GM04504 (cell line): ENCODE data around the gene RBP7.
"Not testable (repeated sequence)": the region's sequence is repeated elsewhere in the genome, so short reads cannot be mapped to it uniquely, and the experiment has no call there.

Source experiments
- DNase-seq: peaks from one replicate; pipeline ENCODE4 v3.0.0-alpha.2; 2012; ENCODE audit warnings: low read depth

Gene RBP7

DNA sequence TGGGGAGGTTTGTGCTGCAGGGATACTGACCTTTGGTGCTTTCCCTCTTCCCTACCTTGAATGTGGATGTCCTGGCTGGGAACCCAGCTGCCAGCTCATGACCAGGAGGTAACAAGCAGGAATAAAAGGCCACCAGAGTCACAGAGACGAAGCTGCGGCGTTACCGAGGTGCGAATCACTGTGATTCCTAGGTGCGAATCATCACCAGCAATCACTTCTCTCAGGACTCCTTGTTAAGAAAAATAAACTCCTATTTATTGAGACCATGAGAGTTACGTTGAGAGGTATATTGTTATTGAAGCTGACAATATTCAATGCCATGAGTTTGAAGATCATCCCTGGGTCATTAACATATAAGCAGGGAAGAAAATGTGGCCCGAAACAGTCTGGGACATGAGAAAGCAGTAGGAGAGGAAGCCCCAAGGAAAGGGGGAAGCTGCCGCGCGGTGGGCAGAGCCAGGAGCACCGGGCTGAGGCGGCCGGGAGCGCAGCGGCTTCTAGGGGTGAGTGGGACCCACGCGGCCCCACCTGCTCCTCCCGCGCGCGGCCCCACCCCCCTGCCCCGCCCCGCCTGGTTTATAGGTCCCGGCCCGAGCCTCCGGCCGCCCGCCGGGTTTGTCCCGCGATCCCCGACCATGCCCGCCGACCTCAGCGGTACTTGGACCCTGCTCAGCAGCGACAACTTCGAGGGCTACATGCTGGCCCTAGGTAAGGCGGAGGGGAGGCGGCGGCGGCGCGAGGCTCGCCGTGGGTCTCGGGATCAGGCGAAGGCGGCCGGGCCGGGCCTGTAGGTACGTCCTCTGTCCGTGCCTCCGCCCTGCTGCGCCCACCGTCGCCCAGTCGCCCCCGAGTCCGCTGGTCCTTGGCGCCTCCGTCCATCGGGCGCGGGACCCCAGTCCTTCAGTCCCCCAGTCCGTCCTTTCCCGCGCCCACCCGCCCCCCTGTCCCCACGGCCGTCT is at the start of gene RBP7:
TSS of gene RBP7 (plus strand) at position 605 of the 959 bp plus-strand sequence. CDS start at position 636, 31 bp downstream.
- no peak for DNase-seq

DNA sequence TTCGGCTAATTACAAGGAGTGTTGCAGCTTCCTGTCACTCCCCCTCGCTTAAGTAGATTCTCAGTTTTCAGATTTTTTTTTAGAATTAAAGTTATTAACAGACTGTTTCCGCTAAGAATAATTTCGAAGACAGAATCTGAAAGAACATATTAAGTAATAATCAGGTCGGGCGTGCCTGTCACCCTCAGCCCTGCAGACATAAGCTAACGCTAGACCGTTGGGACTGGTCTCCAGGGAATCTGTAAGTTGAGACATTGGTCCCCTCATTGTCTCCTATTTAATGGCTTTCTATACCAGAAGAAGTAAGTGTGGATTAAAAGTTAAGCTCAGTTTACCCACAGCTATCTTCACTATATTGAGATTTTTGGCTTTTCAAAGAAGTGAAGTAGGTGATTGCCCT is 39.3 kb upstream of the RBP7 start:
- DNase-seq, result no peak

DNA sequence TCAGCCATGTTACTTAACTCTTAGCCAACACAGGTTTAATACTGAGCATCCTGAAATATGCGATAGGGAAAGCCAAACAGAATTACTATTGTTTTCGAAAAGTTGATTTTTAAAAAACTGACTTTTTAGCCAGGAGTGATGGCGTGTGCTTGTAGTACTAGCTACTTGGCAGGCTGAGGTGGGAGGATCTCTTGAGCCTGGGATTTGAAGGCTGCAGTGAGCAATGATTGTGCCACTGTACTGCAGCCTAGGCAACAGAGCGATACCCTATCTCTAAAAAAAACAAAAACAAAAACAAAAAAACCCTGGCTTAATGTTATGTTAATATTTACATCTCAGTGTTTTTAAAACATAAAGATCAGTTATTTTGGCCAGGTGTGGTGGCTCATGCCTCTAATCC is 37.0 kb upstream of the RBP7 start:
- DNase-seq, result no peak

DNA sequence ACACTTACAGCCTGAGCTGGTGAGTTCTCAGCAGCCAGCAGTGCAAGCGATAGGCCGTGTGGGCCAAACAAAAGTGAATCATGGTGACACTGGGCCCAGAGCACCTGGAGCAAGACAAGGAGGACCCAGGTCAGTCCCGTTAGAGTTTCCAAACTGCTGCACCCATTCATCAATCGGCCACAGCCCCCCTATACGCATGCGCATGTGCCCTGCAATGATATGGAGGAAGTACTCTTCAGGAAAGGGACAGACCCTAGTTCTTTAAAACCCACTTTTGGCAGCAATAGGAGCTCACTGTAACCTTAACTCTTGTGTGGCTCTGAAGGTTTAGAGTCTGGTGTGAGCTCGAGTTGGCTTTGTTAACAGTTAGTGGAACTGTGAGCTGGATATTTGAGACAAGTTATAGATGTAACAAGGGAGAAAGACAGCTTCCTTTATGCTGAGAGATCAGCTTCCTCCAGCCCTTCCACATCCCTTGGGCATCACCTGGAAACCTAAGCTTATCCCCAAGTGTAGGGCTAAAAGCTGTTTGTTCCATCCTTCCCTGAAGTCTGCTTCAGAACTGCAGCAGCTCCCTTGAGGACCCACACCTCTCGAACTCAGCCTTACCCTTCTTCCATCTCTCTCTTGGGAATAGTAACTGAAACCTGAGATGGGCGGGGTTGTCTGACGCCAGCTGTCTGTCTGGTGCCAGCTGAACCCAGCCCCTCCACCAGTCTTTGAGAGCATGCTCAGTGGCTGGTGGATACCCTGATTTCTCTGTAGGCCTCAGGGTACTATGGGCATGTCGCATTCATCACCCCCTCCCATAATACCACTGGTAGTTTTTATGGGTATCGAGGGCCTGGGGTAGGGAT is 36.1 kb upstream of the RBP7 start:
- no peak for DNase-seq

DNA sequence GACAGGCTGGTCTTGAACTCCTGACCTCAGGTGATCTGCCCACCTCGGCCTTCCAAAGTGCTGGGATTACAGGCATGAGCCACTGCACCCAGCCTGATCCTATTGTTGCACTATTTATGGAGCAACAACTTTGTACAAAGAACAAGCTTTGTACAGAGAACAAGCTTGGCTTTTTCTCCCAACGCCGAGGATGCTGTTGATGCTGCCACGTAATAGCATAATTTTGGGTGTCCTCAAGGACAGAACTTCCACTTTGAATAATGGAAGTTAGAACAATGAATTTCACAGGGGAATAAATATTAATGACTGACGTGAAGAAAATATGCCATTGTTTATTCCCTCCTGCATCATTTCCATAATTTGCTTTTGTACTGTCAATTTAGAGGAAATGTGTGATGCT is 12.8 kb upstream of the RBP7 start:
- no peak for DNase-seq

DNA sequence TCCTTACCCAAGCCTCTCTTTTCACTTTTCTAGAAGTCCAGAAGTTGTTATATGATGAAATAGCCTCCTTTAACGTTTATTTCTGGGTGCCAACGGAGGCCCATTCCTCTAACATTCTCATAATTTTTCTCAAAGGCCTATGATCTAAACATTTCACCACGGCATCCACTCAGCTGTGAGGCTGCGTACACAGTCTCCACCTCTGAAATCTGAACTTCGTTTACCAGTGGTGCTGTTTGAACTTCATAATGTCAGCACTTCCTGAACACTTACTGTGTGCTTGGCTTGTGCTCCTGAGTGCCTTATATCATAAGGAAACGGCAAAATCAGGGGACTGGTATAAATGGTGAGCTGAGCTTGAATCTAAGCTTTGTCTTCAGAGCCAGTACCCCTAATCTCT is 12.0 kb upstream of the RBP7 start:
- no peak for DNase-seq

DNA sequence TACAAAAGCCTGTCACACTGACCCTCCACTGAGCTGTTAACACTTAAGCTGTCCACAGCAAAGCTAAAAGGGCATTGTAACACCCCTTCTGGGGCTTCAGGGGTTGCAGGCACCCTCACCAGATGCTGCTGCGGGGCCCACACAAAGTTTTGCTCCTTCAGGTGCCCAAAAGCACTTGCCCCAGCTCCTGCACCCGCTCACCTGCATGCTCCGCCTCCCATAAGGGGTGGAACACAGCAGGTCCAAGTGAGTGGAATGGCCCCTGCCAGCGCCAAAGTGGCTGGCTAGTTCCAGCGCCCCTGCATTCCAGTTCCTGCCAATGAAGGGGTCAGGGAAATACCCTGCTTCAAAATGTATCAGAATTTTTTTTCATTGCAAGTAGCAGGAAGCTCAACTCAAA is 7.3 kb upstream of the RBP7 start:
- no peak for DNase-seq

DNA sequence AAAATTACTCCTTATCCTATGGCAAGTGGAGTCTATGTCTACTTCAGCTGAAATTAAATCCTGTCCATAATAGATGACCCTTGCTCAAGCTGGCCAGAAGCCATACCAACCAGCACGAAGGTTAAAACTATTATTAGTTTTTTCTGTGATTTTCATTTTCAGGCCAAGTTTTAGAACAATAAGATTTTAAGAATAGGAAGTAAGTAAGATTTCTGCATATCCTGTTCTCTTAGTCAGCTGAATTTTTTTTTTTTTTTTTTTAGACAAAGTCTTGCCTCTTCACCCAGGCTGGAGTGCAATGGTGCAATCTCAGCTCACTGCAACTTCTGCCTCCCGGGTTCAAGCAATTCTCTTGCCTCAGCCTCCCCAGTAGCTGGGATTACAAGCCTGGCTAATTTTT is 6.1 kb upstream of the RBP7 start:
- DNase-seq, result no peak

DNA sequence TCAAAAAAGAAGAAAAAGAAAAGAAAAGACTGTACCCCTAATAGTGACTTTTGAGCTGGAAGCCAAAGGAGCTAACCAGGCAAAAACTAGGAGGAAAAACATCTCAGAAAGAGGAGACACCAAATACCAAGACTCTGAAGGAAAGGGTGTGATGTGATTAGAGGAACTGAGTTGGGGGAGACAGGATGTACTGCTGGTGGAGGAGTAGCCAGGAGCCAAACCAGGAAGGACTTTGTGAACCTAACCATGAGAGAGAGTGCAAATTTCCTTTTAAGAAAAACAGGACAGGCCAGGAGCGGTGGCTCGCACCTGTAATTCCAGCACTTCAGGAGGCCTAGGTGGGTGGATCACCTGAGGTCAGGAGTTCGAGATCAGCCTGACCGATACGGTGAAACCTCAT is 4.1 kb upstream of the RBP7 start:
- no peak for DNase-seq

DNA sequence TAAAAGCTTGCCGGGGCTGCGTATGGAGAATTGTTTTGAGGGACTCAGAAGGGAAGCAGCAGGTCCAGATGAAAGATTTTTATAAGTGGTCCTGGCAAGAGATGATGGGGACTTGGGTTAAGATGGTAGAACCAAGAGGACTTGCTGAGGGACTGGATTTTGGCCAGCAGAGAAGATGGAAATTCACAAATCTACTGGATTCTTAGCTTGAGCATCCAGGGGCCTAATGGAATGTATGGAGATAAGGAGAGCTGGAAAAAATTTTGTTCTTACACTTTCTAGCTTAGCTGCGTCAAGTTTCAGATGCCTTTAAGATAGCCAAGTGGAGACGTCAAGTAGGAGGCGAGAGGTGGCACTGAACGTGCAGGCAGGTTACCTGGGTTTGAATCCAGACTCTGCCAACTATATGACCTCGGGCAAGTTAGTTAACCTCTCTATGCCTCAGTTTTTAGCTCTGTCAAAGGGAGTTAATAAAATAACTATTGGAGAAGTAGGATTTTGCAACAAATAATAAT is 3.4 kb upstream of the RBP7 start:
- DNase-seq, result no peak

DNA sequence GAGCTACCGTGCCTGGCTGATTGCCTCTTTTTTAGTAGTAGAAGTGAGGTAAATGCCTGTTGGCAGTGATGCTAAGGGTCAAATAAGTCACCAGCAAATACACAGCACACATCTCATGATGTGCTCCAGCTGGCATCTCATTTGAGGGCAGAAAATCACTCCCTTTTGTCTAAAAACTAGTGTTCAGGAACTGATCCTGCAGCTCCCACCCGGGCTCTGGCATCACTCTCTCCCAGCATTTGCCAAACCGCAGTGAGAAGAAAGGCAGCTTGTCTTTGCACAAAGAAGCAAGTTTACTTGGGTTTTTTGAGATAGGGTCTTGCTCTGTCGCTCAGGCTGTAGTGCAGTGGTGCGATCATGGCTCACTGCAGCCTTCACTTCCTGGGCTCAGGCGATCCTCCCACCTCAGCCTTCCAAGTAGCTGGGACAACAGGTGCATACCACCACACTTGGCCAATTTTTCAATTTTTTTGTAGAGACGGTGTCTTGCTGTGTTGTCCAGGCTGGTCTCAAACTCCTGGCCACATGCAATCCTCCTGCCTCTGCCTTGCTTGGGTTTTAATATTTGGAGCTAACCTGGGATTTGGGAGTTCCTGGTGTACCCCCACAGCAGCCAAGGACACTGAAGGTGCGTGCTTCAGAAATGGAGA is 4.1 kb downstream of the RBP7 start:
- DNase-seq, result no peak

DNA sequence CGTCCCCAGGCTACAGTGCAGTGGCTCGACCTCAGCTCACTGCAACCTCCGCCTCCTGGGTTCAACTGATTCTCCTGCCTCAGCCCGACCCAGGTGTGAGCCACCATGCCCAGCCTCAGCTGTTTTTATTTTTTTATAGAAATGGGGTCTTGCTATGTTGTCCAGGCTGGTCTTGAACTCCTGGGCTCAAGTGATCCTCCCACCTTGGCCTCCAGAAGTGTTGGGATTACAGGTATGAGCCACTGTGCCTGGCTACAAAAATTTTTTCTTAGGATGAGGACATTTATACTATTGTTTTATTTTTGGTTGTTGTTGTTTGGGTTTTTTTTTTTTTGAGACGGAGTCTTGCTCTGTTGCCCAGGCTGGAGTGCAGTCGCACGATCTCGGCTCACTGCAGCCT is 8.2 kb downstream of the RBP7 start:
- not testable (repeated sequence) for DNase-seq

DNA sequence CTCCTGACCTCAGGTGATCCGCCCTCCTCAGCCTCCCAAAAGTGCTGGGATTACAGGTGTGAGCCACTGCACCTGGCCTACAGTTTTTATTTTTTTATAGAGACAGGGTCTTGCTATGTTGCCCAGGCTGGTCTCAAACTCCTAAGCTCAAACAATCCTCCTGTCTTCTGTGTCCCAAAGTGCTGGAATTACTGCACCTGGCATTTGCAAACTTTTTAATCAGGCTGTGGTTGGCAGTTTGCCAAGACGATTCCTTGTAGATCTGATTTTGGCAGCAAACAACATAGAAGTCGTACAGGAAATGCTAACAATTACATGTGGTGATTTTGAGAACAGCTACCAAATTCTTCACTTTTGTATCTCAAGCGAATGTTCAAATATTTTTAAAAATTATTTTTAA is 10.1 kb downstream of the RBP7 start:
- DNase-seq, result no peak

DNA sequence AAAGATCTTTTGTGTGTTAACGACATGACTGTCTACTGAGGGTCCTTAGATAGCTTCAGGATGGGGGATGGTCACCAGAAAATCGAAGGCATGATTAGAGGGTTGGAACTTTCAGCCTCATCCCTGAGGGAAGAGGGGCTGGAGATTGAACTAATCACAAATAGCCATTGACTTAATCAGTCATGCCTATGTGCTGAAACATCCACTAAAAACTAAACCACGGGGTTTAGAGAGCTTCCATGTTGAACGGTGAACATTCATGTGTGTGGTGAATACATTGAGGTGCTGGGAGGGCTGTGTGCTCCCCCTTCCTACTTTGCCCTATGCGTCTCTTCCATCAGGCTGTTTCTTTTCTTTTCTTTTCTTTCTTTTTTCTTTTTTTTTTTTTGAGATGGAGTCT is 17.0 kb downstream of the RBP7 start:
- no peak for DNase-seq

DNA sequence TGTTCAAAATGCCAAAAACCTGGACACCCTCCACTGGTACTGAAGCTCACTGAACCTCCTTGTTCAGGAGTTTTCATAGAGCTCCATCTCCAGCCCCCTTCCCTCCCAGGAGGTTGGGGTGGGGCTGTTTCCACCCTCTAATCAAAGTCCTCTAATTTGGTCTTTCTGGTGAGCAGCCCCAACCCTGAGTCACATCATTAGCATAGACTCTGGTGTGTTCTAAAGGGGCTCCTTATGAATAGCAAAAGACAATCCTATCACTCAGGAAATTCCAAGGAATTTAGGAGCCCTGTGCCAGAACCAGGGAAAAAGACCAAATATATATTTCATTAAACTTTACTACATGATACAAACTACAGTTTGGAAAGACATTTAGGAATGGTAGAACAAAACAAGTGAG is 22.5 kb downstream of the RBP7 start:
- no peak for DNase-seq

DNA sequence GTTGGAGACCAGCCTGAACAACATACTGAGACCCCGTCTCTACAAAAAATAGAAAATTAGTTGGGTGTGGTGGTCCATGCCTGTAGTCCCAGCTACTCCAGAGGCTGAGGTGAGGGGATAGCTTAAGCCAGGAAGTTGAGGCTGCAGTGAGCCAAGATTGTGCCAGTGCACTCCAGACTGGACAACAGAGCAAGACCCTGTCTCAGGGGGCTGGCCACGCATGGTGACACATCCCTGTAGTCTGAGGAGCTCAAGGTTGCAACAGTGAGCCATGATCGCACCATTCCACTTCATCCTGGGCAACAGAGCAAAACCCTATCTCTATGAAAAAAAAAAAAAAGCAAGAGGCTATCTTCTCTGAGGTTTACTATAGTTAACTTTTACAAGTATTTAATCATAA is 23.1 kb downstream of the RBP7 start:
- no peak for DNase-seq

DNA sequence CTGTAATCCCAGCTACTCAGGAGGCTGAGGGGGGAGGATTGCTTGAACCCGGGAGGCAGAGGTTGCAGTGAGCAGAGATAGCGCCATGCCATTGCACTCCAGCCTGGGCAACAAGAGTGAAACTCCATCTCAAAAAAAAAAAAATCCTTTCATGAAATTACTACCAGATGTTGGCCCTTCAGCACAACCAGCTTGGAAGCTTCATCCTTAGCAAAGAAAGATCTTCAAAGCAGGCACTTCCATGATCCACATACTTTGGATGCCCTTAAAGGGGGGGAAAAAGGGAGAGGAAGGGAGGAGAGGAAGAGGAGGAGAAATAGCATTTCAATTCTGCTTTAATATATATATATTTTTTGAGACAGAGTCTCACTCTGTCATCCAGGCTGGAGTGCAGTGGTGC is 23.6 kb downstream of the RBP7 start:
- DNase-seq, result not testable (repeated sequence)

DNA sequence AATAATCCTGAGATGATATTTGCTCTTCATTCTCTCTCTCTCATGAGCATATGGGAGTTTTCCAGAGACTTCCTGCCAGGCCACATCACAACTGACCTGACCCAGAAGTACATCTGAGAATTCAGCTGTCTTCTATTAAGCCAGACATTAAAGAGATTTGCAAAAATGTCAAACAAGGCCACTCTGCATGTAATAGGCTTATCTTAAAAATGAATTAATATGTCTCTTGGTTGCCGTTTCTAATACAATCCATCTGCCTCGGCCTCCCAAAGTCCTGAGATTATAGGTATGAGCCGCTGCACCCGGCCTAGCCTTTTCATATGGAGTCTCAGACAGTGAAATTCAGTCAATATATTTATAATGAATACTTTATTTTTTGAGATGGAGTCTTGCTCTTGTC is 25.0 kb downstream of the RBP7 start:
- DNase-seq, result not testable (repeated sequence)

DNA sequence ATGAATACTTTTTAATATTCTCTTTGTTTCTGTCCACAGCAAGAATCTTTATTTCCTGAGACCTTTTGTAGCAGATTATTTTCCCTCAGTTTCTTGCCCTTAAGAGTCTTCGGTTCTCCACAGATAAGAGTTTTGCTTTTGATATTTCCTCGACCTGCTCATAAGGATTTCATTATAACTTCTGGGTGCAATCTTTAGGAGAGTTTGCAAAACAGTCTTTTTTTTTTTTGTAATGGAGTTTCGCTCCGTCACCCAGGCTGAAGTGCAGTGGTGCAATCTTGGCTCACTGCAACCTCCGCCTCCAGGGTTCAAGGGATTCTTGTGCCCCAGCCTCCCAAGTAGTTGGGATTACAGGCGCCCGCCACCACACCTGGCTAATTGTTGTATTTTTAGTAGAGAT is 25.6 kb downstream of the RBP7 start:
- DNase-seq, result no peak

DNA sequence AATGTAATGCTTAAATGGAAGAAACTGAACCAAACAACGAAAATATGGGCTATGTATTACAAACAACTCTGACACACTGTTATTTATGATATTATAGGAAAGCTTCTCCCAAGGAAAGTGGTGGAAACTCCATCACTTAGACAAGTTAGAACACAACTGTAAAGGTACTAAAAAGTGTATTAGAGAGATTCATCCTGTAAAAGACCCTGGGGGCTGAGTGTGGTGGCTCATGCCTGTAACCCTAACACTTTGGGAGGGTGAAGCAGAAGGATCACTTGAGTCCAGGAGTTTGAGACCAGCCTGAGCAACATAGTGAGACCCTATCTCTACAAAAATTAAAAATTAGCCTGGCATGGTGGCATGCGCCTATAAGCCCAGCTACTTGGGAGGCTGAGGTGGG is 28.3 kb downstream of the RBP7 start:
- no peak for DNase-seq

DNA sequence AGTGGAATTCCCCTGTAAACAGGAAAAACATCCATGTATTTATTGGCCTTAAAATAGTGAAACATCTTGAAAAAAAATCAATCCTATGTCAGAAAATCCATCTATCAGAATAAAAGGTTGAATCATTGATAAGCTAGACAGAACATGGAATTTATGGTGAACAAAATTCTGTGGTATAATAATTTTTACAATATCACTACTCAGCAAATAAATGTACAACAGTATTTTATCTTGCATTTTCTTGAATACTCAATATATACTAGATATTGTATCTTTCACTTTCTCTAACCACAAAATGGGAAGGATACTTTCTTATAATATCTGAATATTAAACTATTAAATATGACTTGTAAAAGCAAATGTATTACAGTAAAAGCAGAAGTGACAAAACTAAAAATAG is 30.0 kb downstream of the RBP7 start:
- no peak for DNase-seq

DNA sequence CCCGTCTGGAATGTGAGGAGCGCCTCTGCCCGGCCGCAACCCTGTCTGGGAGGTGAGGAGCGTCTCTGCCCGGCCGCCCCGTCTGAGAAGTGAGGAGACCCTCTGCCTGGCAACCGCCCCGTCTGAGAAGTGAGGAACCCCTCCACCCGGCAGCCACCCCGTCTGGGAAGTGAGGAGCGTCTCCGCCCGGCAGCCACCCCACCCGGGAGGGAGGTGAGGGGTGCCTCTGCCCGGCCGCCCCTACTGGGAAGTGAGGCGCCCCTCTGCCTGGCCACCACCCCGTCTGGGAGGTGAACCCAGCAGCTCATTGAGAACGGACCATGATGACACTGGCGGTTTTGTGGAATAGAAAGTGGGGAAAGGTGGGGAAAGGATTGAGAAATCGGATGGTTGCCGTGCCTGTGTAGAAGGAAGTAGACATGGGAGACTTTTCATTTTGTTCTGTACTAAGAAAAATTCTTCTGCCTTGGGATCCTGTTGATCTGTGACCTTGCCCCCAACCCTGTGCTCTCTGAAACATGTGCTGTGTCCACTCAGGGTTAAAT is 32.0 kb downstream of the RBP7 start:
- not testable (repeated sequence) for DNase-seq
